ENCODE measurements around the gene CLDN9. TPM values are rescaled to one million over a fixed set of nuclear protein-coding genes. Genes with fewer than 3 reads are reported as not detected.

Gene CLDN9
- total and polyA plus RNA-seq, 9 of the 15 experiments (the other 6 are each of a cell fraction or from before 2014, with no cell fraction given), result 0.12 to 0.44 (median 0.22) TPM; not detected in 4

GRCh38 chr16:3029491-3030221, 16.9 kb downstream of the CLDN9 start (continued):
- TF ChIP-seq MAZ (CRISPR knock-in tag; conservative IDR thresholded peaks at IDR 0.05 in 1 of 2, IDR thresholded peaks at IDR 0.05 in 1 of 2) (peak in 1 of 2 experiments; percentile 46; a peak in 1 of 4 replicates), HNRNPL (IDR thresholded peaks at IDR 0.05; ENCODE audit: low read depth, low read length) (no peak), CTCFL (IDR thresholded peaks at IDR 0.05; ENCODE audit: borderline replicate concordance, insufficient read depth, low read depth, low read length, poor library complexity, severe bottlenecking) (no peak), CHD7 (IDR thresholded peaks at IDR 0.05; ENCODE audit: low read depth, low read length) (no peak), PTRF (tag; IDR thresholded peaks at IDR 0.05) (no peak), THRA (IDR thresholded peaks at IDR 0.05) (no peak)
